SU-DHL-6 (cell line): Measurements from ENCODE around the gene TNIP3.

Experiments
- H2AFZ ChIP-seq: fragments of 200-600 bp; sonication (generic); 2 replicates; pipeline ENCODE4 v1.6.1; 2014; ENCODE audit warnings: low read depth, mild to moderate bottlenecking, moderate library complexity, mixed read lengths, antibody characterized with exemption, low read length; ENCODE audit not compliant: severe bottlenecking
- H3F3A ChIP-seq: fragments of 200-600 bp; shearing (Covaris generic); 2 replicates; pipeline ENCODE4 v1.6.0; 2016; ENCODE audit warnings: antibody characterized with exemption, mild to moderate bottlenecking; ENCODE audit not compliant: insufficient read depth
- H3K27ac ChIP-seq: fragments of 200-600 bp; sonication (generic); 2 replicates; pipeline ENCODE4 v1.5.1; 2016; ENCODE audit warnings: low read depth, mild to moderate bottlenecking, low read length, moderate library complexity, mixed read lengths
- H3K27me3 ChIP-seq: fragments of 200-600 bp; sonication (generic), shearing (Covaris generic); 2 replicates; pipeline ENCODE4 v1.6.0; 2014; ENCODE audit warnings: mild to moderate bottlenecking, low read length
- H3K36me3 ChIP-seq: fragments of 200-600 bp; sonication (generic); 2 replicates; pipeline ENCODE4 v1.6.1; 2014; ENCODE audit warnings: mild to moderate bottlenecking, low read length, mixed read lengths
- H3K4me2 ChIP-seq: fragments of 300-600, 200-600 bp; shearing (Covaris generic), sonication (generic); 2 replicates; pipeline ENCODE4 v1.6.0; 2014; ENCODE audit warnings: low read length, low read depth, mild to moderate bottlenecking; ENCODE audit not compliant: poor library complexity, severe bottlenecking
- H3K4me3 ChIP-seq: fragments of 200-600 bp; sonication (generic); 2 replicates; pipeline ENCODE4 v1.5.1; 2014; ENCODE audit warnings: antibody characterized with exemption, low read length, mild to moderate bottlenecking, mixed read lengths; ENCODE audit not compliant: insufficient read depth, poor library complexity, severe bottlenecking
- H3K79me2 ChIP-seq: fragments of 200-600 bp; sonication (generic); 2 replicates; pipeline ENCODE4 v1.6.1; 2014; ENCODE audit warnings: mild to moderate bottlenecking, low read length, moderate library complexity; ENCODE audit not compliant: insufficient read depth
- H3K9ac ChIP-seq: fragments of 200-600 bp; sonication (generic); 2 replicates; pipeline ENCODE4 v1.7.0; 2014; ENCODE audit warnings: mild to moderate bottlenecking, low read length
- H3K9me2 ChIP-seq: fragments of 200-600 bp; sonication (generic); replicated peaks from 2 replicates; pipeline ENCODE4 v1.6.1; 2014; ENCODE audit warnings: low read length; ENCODE audit not compliant: insufficient read depth
- H3K9me3 ChIP-seq: fragments of 200-600 bp; sonication (generic); 2 replicates; pipeline ENCODE4 v1.6.1; 2014; ENCODE audit warnings: low read length, mixed read lengths; ENCODE audit not compliant: insufficient read depth
- H4K20me1 ChIP-seq: fragments of 200-600 bp; sonication (generic); 2 replicates; pipeline ENCODE4 v1.6.1; 2014; ENCODE audit warnings: low read depth, mild to moderate bottlenecking, antibody characterized with exemption, low read length, moderate library complexity, mixed read lengths
- EZH2phosphoT487 ChIP-seq: fragments of 200-600 bp; sonication (generic), shearing (Covaris generic); conservative IDR thresholded peaks from 2 replicates; pipeline ENCODE4 v1.6.1; 2018; ENCODE audit warnings: mild to moderate bottlenecking, antibody characterized with exemption, low read length, moderate library complexity, mixed read lengths
- TF ChIP-seq, protein P1 (sequence below): fragments of 200-600 bp; sonication (generic); IDR thresholded peaks from one replicate; pipeline ENCODE4 v1.5.1; 2017; ENCODE audit warnings: antibody characterized with exemption, mild to moderate bottlenecking, low read length, moderate library complexity; ENCODE audit not compliant: insufficient read depth, poor library complexity, severe bottlenecking

TNIP3 gene

DNA sequence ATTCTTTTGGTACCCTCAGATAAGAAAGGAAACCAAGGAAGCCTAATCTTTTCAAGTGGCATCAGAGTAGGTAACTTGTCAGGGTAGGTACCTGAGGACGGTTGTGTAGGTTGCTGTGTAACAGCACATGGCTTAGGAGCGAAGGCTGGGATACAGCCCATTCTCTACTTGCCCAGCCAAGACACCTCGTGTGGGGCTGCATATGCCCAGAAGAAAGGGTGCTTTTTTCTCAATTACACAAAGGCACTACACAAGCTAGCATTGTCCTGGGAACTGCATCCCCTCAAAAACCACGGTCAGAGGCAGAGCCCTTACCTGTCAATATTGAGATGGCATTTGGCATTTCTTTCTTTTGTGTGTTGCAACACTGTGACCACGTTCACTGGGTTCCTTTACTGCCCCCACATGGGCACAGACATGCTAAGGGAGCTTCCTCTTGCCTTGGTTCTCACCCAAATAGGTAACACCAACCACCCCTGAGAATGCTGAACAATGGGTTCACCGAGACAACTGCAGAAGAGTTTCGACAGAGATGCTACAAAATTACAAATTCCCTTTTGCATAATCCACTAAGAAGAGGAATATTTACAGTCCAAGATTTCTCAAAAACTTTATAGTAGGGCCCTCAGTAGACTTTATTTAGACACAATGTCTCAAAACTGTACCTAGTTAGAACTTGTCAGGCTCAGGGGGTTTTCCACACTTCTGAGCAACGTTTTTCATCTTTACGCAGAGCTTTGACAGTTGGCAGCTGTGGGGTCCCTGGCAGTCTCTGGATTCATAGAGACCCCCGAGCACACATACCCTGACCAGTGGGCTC, 35.8 kb upstream of the TNIP3 start:
- Histone ChIP-seq H3K9me2 (no peaks in the 10 kb centered on the region), H2AFZ (no peak overlapping the region), H3K4me3 (no peak overlapping the region), H3F3A (no peaks in the 10 kb centered on the region), H3K4me2 (no peak overlapping the region), H3K36me3 (no peaks in the 10 kb centered on the region), H3K9ac (no peak overlapping the region), H3K9me3 (no peaks in the 10 kb centered on the region), H3K27ac (no peak overlapping the region), H4K20me1 (no peaks in the 10 kb centered on the region), H3K79me2 (no peaks in the 10 kb centered on the region), H3K27me3 (no peaks in the 10 kb centered on the region)
- TF ChIP-seq EZH2phosphoT487: no peak
- TF ChIP-seq, protein P1, sequence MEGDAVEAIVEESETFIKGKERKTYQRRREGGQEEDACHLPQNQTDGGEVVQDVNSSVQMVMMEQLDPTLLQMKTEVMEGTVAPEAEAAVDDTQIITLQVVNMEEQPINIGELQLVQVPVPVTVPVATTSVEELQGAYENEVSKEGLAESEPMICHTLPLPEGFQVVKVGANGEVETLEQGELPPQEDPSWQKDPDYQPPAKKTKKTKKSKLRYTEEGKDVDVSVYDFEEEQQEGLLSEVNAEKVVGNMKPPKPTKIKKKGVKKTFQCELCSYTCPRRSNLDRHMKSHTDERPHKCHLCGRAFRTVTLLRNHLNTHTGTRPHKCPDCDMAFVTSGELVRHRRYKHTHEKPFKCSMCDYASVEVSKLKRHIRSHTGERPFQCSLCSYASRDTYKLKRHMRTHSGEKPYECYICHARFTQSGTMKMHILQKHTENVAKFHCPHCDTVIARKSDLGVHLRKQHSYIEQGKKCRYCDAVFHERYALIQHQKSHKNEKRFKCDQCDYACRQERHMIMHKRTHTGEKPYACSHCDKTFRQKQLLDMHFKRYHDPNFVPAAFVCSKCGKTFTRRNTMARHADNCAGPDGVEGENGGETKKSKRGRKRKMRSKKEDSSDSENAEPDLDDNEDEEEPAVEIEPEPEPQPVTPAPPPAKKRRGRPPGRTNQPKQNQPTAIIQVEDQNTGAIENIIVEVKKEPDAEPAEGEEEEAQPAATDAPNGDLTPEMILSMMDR: no peak

DNA sequence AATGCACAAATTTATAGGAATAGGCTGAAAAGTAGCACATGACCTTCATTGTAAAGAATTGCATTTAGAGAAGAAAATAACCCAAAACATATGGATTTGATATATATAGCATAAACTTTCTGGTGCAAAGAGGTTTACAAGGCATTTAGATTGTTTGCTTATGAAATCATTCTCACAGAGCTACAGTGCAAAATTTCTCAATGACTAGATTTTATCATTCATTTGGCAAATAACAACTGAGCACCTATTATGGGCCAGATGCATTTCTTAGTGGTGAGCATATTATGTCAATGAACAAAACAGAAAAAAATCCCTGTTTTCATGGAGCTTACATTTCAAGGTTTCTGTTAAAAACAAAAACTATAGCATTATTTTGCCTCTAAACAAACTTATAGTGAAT, 34.1 kb upstream of the TNIP3 start:
- Histone ChIP-seq H3F3A (no peaks in the 10 kb centered on the region), H4K20me1 (no peaks in the 10 kb centered on the region), H3K27me3 (no peaks in the 10 kb centered on the region), H3K9ac (no peak overlapping the region), H3K27ac (no peak overlapping the region), H3K9me2 (no peaks in the 10 kb centered on the region), H2AFZ (no peak overlapping the region), H3K4me3 (no peak overlapping the region), H3K4me2 (no peak overlapping the region), H3K36me3 (no peaks in the 10 kb centered on the region), H3K9me3 (no peaks in the 10 kb centered on the region), H3K79me2 (no peaks in the 10 kb centered on the region)
- TF ChIP-seq, protein P1: no peak
- no peak for TF ChIP-seq EZH2phosphoT487

DNA sequence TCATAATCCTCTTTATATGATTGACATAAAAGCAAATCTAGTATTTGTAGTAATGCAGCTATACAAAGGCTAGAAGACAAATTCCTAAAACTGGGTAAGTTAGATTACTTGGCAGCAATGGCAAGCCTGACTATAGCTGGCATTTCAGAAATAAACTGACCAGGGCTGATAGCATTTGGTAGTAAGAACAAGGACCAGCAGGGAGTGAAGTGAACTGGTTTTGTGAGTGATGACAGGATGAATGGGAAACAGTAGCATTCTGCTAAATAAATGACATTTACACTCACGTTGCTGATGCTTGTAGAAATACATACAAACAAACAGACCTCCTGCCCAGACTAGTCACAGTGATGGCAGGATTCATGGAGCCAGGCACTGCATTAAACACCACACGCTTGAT, 31.5 kb upstream of the TNIP3 start:
- no peak overlapping the region for H2AFZ ChIP-seq
- H3K4me2 ChIP-seq: no peak overlapping the region
- H3K9ac ChIP-seq: no peak overlapping the region
- no peaks in the 10 kb centered on the region for H3K27me3 ChIP-seq
- no peaks in the 10 kb centered on the region for H3K9me2 ChIP-seq
- H3K4me3 ChIP-seq: no peak overlapping the region
- H3F3A ChIP-seq: no peaks in the 10 kb centered on the region
- TF ChIP-seq, protein P1: no peak
- no peak for TF ChIP-seq EZH2phosphoT487
- H3K79me2 ChIP-seq: no peaks in the 10 kb centered on the region
- H4K20me1 ChIP-seq: no peaks in the 10 kb centered on the region
- H3K36me3 ChIP-seq: no peaks in the 10 kb centered on the region
- no peak overlapping the region for H3K27ac ChIP-seq
- no peaks in the 10 kb centered on the region for H3K9me3 ChIP-seq
